ENCODE measurements around the gene RASL11A.
"Not testable (repeated sequence)": the region's sequence is repeated elsewhere in the genome, so short reads cannot be mapped to it uniquely, and the experiment has no call there.

Gene RASL11A

DNA sequence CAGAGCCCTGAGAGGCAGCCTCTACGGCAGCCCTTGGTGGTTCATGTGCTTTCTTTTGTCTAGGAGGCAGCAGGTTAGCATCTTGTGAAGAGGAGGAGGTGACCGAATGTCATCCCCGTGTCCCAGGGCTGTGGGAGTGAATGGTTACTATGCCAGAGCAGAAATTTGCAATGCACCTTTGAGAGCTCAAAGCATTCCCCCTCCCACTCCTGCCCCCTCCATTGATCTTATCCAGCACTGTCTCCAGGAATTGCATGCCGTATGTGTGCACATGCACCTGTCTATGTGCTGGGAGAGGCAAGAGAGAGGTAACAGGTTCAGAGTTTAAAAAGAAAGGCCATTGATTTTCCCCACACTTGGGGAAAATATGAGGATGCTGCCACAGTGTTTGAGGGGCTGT, 10.2 kb downstream of the RASL11A start:
- no peaks in the 10 kb centered on the region for H3K36me3 ChIP-seq (ENCODE audit: control insufficient read depth in 5 of 5, insufficient read depth in 5 of 5, low read length in 5 of 5)

DNA sequence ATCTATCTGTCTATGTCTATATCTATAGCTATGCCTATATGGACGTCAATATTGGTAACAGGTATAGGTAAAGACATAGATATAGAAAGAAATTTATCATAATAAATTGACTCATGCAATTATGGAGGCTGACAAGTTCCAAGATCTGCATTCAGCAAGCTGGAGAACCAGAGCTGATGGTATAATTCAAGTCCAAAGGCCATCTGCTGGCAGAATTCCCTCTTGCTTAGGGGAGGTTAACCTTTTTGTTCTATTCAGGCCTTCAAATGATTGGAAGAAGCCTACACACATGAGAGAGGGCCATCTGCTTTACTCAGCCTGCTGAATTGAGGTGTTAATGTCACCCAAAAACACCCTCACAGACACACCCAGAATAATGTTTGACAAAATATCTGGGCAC, 10.8 kb downstream of the RASL11A start:
- no peak overlapping the region for H3K27ac ChIP-seq (ENCODE audit: low read depth, low read length)
- no peak overlapping the region for H3K9ac ChIP-seq (ENCODE audit: low read length in 5 of 5)
- no peaks in the 10 kb centered on the region for H3K36me3 ChIP-seq (ENCODE audit: control insufficient read depth in 5 of 5, insufficient read depth in 5 of 5, low read length in 5 of 5)
- peaks cover 0 to 6% (median 0%) of the 10 kb centered on the region in 5 donors for H3K27me3 ChIP-seq (ENCODE audit: control insufficient read depth in 5 of 5, insufficient read depth in 4 of 5, low read length in 5 of 5)
- H3K9me3 ChIP-seq (ENCODE audit: control insufficient read depth in 5 of 5, low read length in 5 of 5): no peaks in the 10 kb centered on the region
- H3K4me1 ChIP-seq (ENCODE audit: control insufficient read depth in 5 of 5, insufficient read depth in 5 of 5, low read length in 5 of 5): peaks cover 0 to under 1% (median 0%) of the 10 kb centered on the region in 5 donors
- no peak overlapping the region for H3K4me3 ChIP-seq (ENCODE audit: low read depth in 1 of 5, low read length in 5 of 5)

More for the DNA sequence above, 10.2 kb downstream of the RASL11A start:
- no peak overlapping the region for H3K27ac ChIP-seq (ENCODE audit: low read depth, low read length)
- no peak overlapping the region for H3K4me3 ChIP-seq (ENCODE audit: low read depth in 1 of 5, low read length in 5 of 5)
- H3K9ac ChIP-seq (ENCODE audit: low read length in 5 of 5): no peak overlapping the region
- peaks cover 0 to 6% (median 3%) of the 10 kb centered on the region in 5 donors for H3K4me1 ChIP-seq (ENCODE audit: control insufficient read depth in 5 of 5, insufficient read depth in 5 of 5, low read length in 5 of 5)
- no peaks in the 10 kb centered on the region for H3K9me3 ChIP-seq (ENCODE audit: control insufficient read depth in 5 of 5, low read length in 5 of 5)
- H3K27me3 ChIP-seq (ENCODE audit: control insufficient read depth in 5 of 5, insufficient read depth in 4 of 5, low read length in 5 of 5): peaks cover 0 to 6% (median 0%) of the 10 kb centered on the region in 5 donors

DNA sequence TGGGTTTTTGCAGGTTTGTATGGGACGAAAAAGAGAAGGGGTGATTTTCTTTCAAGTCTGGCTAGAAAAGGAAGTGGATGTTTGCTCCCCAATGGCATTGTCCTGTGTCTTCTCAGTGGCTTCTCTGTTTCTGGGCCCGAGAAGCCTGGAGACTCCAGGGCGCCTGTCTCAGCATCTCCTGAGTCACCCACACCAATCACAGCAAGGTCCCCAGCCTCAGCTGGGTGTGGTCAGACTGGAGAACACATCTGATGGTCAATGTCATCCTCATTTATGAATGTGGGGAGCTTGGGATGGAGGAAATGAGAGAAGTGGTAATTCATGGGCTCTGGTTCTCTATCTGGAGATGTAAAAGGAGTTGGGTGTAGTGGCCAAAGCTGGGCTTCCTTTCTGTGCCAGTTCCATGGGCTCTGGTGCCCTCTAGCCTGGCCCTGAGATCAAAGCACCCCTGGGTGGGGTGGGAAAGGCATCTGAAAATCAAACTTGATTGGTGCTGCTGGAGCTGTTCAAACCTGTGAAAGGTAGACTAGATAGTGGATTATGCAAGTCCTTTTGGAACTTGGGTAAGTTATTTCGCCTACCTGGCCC, 13.4 kb downstream of the RASL11A start:
- H3K9me3 ChIP-seq (ENCODE audit: control insufficient read depth in 5 of 5, low read length in 5 of 5): no peaks in the 10 kb centered on the region
- no peak overlapping the region for H3K9ac ChIP-seq (ENCODE audit: low read length in 5 of 5)
- H3K4me3 ChIP-seq (ENCODE audit: low read depth in 1 of 5, low read length in 5 of 5): no peak overlapping the region
- H3K27ac ChIP-seq (ENCODE audit: low read depth, low read length): no peak overlapping the region
- no peaks in the 10 kb centered on the region for H3K4me1 ChIP-seq (ENCODE audit: control insufficient read depth in 5 of 5, insufficient read depth in 5 of 5, low read length in 5 of 5)
- H3K36me3 ChIP-seq (ENCODE audit: control insufficient read depth in 5 of 5, insufficient read depth in 5 of 5, low read length in 5 of 5): no peaks in the 10 kb centered on the region
- peaks cover 0 to 6% (median 0%) of the 10 kb centered on the region in 5 donors for H3K27me3 ChIP-seq (ENCODE audit: control insufficient read depth in 5 of 5, insufficient read depth in 4 of 5, low read length in 5 of 5)

DNA sequence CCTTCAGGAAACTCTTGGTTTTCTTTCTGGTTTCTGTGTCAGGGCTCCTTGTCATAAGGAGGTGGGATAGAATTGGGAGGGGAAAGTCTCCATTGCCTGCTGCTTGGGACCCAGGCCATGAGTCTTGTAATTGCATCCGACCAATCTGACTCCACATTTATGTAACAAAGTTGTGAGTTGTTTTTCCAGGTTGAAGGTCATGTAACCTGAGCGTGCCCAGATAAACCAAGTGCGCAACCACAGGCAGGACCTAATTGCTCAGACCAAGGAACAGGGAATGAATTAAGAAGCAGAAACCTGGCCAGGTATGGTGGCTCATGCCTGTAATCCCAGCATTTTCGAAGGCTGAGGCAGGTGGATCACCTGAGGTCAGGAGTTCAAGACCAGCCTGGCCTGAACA, 17.8 kb downstream of the RASL11A start:
- Histone ChIP-seq H3K27ac (ENCODE audit: low read depth, low read length) (no peak overlapping the region), H3K9me3 (ENCODE audit: control insufficient read depth in 5 of 5, low read length in 5 of 5) (peaks cover 0 to 3% (median 0%) of the 10 kb centered on the region in 5 donors)

DNA sequence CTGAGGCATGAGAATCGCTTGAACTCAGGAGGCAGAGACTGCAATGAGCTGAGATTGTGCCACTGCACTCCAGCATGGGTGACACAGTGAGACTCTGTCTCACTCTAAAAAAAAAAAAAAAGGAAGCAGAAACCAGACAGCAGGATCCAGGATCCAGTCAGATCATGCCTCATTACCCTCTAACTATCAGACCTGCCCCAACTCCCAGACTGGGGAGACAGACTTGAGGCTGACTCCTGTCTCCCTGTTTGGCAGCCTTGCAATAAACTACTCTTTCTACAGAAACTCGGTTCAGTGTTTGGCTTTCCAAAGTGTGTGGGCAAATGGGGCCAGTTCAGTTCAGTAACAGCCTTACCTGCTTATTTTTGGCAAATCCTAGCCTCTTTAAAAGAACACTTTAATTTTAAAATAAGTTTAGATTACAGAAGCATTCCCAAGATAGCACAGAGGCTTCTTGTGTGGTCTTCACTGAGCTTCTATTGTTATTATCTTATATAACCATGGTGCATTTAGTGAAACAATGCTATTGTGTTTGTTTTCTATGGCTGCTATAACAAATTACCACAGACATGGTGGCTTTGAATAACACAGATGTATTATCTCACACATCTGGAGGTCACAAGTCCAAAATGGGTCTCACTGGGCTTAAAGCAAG, 18.5 kb downstream of the RASL11A start:
- no peaks in the 10 kb centered on the region for H3K4me1 ChIP-seq (ENCODE audit: control insufficient read depth in 5 of 5, insufficient read depth in 5 of 5, low read length in 5 of 5)
- H3K9ac ChIP-seq (ENCODE audit: low read length in 5 of 5): no peak overlapping the region
- no peaks in the 10 kb centered on the region for H3K36me3 ChIP-seq (ENCODE audit: control insufficient read depth in 5 of 5, insufficient read depth in 5 of 5, low read length in 5 of 5)
- H3K9me3 ChIP-seq (ENCODE audit: control insufficient read depth in 5 of 5, low read length in 5 of 5): peaks cover 0 to 3% (median 0%) of the 10 kb centered on the region in 5 donors
- peaks cover 0 to 2% (median 0%) of the 10 kb centered on the region in 5 donors for H3K27me3 ChIP-seq (ENCODE audit: control insufficient read depth in 5 of 5, insufficient read depth in 4 of 5, low read length in 5 of 5)
- H3K4me3 ChIP-seq (ENCODE audit: low read depth in 1 of 5, low read length in 5 of 5): no peak overlapping the region
- no peak overlapping the region for H3K27ac ChIP-seq (ENCODE audit: low read depth, low read length)

More for the DNA sequence above, 17.8 kb downstream of the RASL11A start:
- Histone ChIP-seq H3K4me3 (ENCODE audit: low read depth in 1 of 5, low read length in 5 of 5) (no peak overlapping the region), H3K27me3 (ENCODE audit: control insufficient read depth in 5 of 5, insufficient read depth in 4 of 5, low read length in 5 of 5) (peaks cover 0 to 2% (median 0%) of the 10 kb centered on the region in 5 donors), H3K36me3 (ENCODE audit: control insufficient read depth in 5 of 5, insufficient read depth in 5 of 5, low read length in 5 of 5) (no peaks in the 10 kb centered on the region), H3K4me1 (ENCODE audit: control insufficient read depth in 5 of 5, insufficient read depth in 5 of 5, low read length in 5 of 5) (no peaks in the 10 kb centered on the region), H3K9ac (ENCODE audit: low read length in 5 of 5) (no peak overlapping the region)

DNA sequence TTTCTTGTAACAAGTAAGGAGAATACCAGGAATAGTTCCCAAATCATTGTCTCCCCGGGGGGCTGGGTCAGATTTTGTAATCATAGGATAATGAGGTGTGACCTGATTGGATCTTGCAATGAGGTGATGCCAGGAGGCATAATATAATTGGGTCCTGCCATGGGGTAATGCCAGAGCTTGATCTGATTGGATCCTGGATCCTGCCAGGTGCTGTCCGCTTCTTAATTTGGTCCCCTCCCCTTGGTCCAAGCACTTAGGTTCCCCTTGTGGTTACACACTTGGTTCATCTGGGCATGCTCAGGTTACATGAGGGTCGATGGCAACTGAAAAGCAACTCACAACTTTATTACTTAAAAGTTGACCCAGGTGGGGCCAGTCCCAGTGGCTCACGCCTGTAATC, 20.1 kb downstream of the RASL11A start:
- Histone ChIP-seq H3K27me3 (ENCODE audit: control insufficient read depth in 5 of 5, insufficient read depth in 4 of 5, low read length in 5 of 5) (peaks cover 0 to 1% (median 0%) of the 10 kb centered on the region in 5 donors), H3K4me3 (ENCODE audit: low read depth in 1 of 5, low read length in 5 of 5) (no peak overlapping the region), H3K9me3 (ENCODE audit: control insufficient read depth in 5 of 5, low read length in 5 of 5) (peaks cover 0 to 3% (median 0%) of the 10 kb centered on the region in 5 donors), H3K4me1 (ENCODE audit: control insufficient read depth in 5 of 5, insufficient read depth in 5 of 5, low read length in 5 of 5) (no peaks in the 10 kb centered on the region), H3K9ac (ENCODE audit: low read length in 5 of 5) (no peak overlapping the region), H3K36me3 (ENCODE audit: control insufficient read depth in 5 of 5, insufficient read depth in 5 of 5, low read length in 5 of 5) (no peaks in the 10 kb centered on the region), H3K27ac (ENCODE audit: low read depth, low read length) (no peak overlapping the region)

DNA sequence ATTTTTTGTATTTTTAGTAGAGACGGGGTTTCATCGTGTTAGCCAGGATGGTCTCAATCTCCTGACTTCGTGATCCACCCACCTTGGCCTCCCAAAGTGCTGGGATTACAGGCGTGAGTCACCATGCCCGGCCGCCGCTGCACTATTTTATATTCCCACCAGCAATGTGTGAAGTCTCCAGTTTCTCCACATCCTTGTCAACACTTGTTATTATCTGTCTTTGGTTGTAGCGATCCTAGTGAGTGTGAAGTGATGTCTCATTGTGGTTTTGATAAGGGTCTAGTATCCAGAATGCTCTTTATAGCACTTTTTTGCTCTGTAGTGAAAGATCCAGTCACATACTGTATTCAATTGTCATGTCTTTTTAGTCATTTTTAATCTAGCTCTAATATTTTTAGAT, 21.3 kb downstream of the RASL11A start:
- not testable (repeated sequence) for H3K36me3 ChIP-seq (ENCODE audit: control insufficient read depth in 5 of 5, insufficient read depth in 5 of 5, low read length in 5 of 5); H3K27me3 ChIP-seq (ENCODE audit: control insufficient read depth in 5 of 5, insufficient read depth in 4 of 5, low read length in 5 of 5); H3K27ac ChIP-seq (ENCODE audit: low read depth, low read length); H3K4me3 ChIP-seq (ENCODE audit: low read depth in 1 of 5, low read length in 5 of 5); H3K9me3 ChIP-seq (ENCODE audit: control insufficient read depth in 5 of 5, low read length in 5 of 5); H3K9ac ChIP-seq (ENCODE audit: low read length in 5 of 5); H3K4me1 ChIP-seq (ENCODE audit: control insufficient read depth in 5 of 5, insufficient read depth in 5 of 5, low read length in 5 of 5)

DNA sequence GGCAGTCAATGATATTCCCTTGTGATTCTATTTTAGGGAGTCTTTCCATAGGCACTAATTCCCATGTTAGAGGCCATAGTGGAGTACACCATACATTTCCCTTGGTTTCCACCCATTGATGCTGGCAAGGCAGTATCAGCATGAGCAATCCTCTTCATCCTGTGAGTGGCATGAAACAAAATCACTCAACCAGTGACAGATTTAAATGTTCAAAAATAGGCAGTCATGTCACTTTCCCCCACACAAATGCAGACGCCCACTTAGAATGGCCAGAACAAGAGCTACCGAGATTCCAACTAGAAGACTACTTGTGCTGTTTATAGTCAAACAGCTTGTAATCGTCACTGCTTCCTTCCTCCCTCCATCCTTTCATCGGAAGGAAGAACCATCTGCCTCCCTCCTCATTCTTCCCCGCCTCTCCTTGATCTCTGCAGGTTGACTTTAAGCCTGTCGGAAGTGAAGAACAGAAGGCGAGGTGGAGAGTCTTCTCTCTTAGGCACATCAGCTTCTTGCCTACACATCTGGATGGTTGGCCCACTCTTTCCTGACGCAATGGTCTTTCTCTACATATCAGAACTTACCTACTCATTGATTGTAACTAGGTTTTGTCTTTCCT, 22.6 kb downstream of the RASL11A start:
- Histone ChIP-seq H3K9me3 (ENCODE audit: control insufficient read depth in 5 of 5, low read length in 5 of 5) (peaks cover 0 to 3% (median 0%) of the 10 kb centered on the region in 5 donors), H3K27me3 (ENCODE audit: control insufficient read depth in 5 of 5, insufficient read depth in 4 of 5, low read length in 5 of 5) (peaks cover 0 to 7% (median 4%) of the 10 kb centered on the region in 5 donors), H3K27ac (ENCODE audit: low read depth, low read length) (no peak overlapping the region), H3K4me3 (ENCODE audit: low read depth in 1 of 5, low read length in 5 of 5) (no peak overlapping the region), H3K9ac (ENCODE audit: low read length in 5 of 5) (no peak overlapping the region), H3K4me1 (ENCODE audit: control insufficient read depth in 5 of 5, insufficient read depth in 5 of 5, low read length in 5 of 5) (no peaks in the 10 kb centered on the region), H3K36me3 (ENCODE audit: control insufficient read depth in 5 of 5, insufficient read depth in 5 of 5, low read length in 5 of 5) (no peaks in the 10 kb centered on the region)

DNA sequence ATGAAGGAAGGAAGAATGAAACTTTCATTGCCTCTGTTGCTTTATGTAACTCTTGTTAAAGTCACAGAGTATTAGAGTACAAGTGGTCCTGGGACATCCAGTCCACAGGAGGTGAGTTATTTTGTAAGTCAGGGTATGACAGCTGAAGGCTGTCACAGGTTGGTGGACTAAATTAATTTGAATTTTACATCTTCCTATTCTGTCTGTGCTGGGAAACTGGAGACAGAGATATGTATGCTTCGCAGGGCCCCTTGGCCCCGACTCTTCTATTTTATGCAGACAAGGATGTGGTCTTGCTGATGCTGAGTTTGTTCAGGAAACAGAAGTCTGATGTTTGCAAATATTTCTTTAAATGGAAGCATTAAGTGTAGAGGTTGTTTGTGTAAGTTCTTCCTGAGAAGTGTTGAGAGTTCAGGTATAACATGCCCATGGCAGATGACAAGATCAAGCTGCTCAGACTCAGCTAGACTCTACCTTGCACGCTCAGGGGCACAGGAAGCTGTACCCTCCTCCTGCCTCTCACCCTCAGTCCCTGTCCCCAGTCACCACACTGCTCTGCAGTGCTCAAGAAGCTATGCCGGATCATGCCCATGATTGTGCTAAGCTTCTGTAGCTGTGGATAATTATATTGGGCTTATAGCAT, 23.4 kb downstream of the RASL11A start:
- no peaks in the 10 kb centered on the region for H3K4me1 ChIP-seq (ENCODE audit: control insufficient read depth in 5 of 5, insufficient read depth in 5 of 5, low read length in 5 of 5)
- no peak overlapping the region for H3K4me3 ChIP-seq (ENCODE audit: low read depth in 1 of 5, low read length in 5 of 5)
- peaks cover 0 to 3% (median 0%) of the 10 kb centered on the region in 5 donors for H3K9me3 ChIP-seq (ENCODE audit: control insufficient read depth in 5 of 5, low read length in 5 of 5)
- no peak overlapping the region for H3K9ac ChIP-seq (ENCODE audit: low read length in 5 of 5)
- H3K36me3 ChIP-seq (ENCODE audit: control insufficient read depth in 5 of 5, insufficient read depth in 5 of 5, low read length in 5 of 5): no peaks in the 10 kb centered on the region
- H3K27ac ChIP-seq (ENCODE audit: low read depth, low read length): no peak overlapping the region
- H3K27me3 ChIP-seq (ENCODE audit: control insufficient read depth in 5 of 5, insufficient read depth in 4 of 5, low read length in 5 of 5): peaks cover 0 to 10% (median 4%) of the 10 kb centered on the region in 5 donors

DNA sequence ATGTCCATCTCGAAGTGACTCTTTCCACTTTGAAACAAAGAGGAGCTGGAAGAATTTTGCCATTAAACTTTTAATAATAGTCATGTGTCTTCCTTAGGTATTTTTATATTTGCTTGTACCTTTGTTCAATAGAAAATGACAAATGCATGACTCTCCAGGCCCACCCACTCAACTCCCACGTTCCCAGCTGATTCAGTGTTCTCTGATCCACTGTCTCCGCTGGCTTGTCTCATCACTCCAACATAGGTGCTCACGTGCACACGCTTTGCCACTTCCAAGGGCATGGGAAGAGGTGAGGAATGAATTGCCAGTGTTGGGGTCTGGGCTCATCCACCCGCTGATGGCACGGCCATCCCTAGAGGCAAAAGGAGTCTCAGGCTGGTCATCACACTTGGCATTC, 24.5 kb downstream of the RASL11A start:
- peaks cover 0 to 3% (median 0%) of the 10 kb centered on the region in 5 donors for H3K9me3 ChIP-seq (ENCODE audit: control insufficient read depth in 5 of 5, low read length in 5 of 5)
- H3K4me3 ChIP-seq (ENCODE audit: low read depth in 1 of 5, low read length in 5 of 5): no peak overlapping the region
- H3K27ac ChIP-seq (ENCODE audit: low read depth, low read length): no peak overlapping the region
- no peaks in the 10 kb centered on the region for H3K36me3 ChIP-seq (ENCODE audit: control insufficient read depth in 5 of 5, insufficient read depth in 5 of 5, low read length in 5 of 5)
- peaks cover 0 to 10% (median 4%) of the 10 kb centered on the region in 5 donors for H3K27me3 ChIP-seq (ENCODE audit: control insufficient read depth in 5 of 5, insufficient read depth in 4 of 5, low read length in 5 of 5)
- H3K9ac ChIP-seq (ENCODE audit: low read length in 5 of 5): no peak overlapping the region
- no peaks in the 10 kb centered on the region for H3K4me1 ChIP-seq (ENCODE audit: control insufficient read depth in 5 of 5, insufficient read depth in 5 of 5, low read length in 5 of 5)
